ENCODE measurements around the gene ATP11A. TPM values are rescaled to one million over a fixed set of nuclear protein-coding genes. Genes with fewer than 3 reads are reported as not detected.
"Not testable (repeated sequence)": the region's sequence is repeated elsewhere in the genome, so short reads cannot be mapped to it uniquely, and the experiment has no call there.

Gene ATP11A
- total and polyA plus RNA-seq, 8 donors: 9.3 to 51.0 (median 30.5) TPM

- ATAC-seq (no peak), FAIRE-seq (no peak), DNase-seq (no peak)
- H3K36me3 ChIP-seq: peaks cover 0 to 30% (median 12%) of the 10 kb centered on the region in 3 donors
- intact Hi-C loops (cut with DNase I): no loop called here
- WGBS, 2 donors: 86 to 90% methylated on average over 22 of the region's 22 CpGs
- H3K4me3 ChIP-seq: no peak overlapping the region
- no peaks in the 10 kb centered on the region for H3K9me3 ChIP-seq
- H3K27ac ChIP-seq: no peak overlapping the region
- TF ChIP-seq, protein P1, sequence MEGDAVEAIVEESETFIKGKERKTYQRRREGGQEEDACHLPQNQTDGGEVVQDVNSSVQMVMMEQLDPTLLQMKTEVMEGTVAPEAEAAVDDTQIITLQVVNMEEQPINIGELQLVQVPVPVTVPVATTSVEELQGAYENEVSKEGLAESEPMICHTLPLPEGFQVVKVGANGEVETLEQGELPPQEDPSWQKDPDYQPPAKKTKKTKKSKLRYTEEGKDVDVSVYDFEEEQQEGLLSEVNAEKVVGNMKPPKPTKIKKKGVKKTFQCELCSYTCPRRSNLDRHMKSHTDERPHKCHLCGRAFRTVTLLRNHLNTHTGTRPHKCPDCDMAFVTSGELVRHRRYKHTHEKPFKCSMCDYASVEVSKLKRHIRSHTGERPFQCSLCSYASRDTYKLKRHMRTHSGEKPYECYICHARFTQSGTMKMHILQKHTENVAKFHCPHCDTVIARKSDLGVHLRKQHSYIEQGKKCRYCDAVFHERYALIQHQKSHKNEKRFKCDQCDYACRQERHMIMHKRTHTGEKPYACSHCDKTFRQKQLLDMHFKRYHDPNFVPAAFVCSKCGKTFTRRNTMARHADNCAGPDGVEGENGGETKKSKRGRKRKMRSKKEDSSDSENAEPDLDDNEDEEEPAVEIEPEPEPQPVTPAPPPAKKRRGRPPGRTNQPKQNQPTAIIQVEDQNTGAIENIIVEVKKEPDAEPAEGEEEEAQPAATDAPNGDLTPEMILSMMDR (IDR thresholded peaks at IDR 0.05): no peak
- H3K27me3 ChIP-seq: no peaks in the 10 kb centered on the region
- no peaks in the 10 kb centered on the region for H3K4me1 ChIP-seq
These were observed 169.4 kb downstream of the ATP11A start for GRCh38 chr13:112859128-112859816.

- no peak overlapping the region for H3K4me3 ChIP-seq
- ATAC-seq (no peak), DNase-seq (no peak), FAIRE-seq (no peak)
- H3K9me3 ChIP-seq: no peaks in the 10 kb centered on the region
- no peak overlapping the region for H3K27ac ChIP-seq
- TF ChIP-seq, protein P1 (IDR thresholded peaks at IDR 0.05): no peak
- intact Hi-C loops (cut with DNase I): no loop called here
- H3K4me1 ChIP-seq: no peaks in the 10 kb centered on the region
- peaks cover 0 to 27% (median 12%) of the 10 kb centered on the region in 3 donors for H3K36me3 ChIP-seq
- H3K27me3 ChIP-seq: no peaks in the 10 kb centered on the region
- 83 to 90% methylated on average over 7 of the region's 7 CpGs for WGBS, 2 donors
These were observed 170.0 kb downstream of the ATP11A start for GRCh38 chr13:112859817-112860190.

DNA sequence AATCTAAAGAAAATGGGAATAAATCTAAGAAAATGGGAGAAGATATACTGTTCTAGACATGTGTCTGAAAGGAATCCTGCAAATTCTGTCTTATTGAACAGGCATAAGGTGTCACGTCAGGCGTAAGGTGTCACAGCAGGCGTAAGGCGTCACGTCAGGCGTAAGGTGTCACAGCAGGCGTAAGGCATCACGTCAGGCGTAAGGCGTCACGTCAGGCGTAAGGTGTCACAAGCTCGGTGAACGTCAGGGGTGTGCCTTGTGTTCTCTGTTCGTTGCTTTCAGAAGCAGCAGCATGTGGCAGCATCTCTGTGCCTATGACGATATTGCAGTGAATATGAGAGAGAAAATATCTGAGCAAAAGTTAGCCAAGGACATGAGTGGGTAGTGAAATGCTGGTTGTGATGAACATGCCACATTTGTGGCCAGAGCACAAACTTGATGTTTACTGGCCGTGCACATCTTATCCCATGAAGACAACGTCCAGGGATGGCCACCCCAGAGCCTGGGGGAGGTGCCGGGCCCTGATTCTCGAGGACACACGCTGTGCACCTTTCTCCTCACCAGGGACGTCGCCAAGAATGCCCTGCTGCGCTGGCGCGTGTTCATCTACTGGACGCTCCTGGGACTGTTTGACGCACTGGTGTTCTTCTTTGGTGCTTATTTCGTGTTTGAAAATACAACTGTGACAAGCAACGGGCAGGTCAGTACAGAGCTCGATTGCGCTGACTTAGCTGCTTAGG lies 172.2 kb downstream of the ATP11A start:
- no peak overlapping the region for H3K27ac ChIP-seq
- no peak overlapping the region for H3K4me3 ChIP-seq
- H3K4me1 ChIP-seq: no peaks in the 10 kb centered on the region
- intact Hi-C loops (cut with DNase I): no loop called here
- DNase-seq (no peak), FAIRE-seq (no peak), ATAC-seq (no peak)
- 87 to 90% methylated on average over 32 of the region's 32 CpGs for WGBS, 2 donors
- H3K27me3 ChIP-seq: no peaks in the 10 kb centered on the region
- TF ChIP-seq, protein P1 (IDR thresholded peaks at IDR 0.05): no peak
- peaks cover 0 to 17% (median under 1%) of the 10 kb centered on the region in 3 donors for H3K36me3 ChIP-seq
- no peaks in the 10 kb centered on the region for H3K9me3 ChIP-seq

DNA sequence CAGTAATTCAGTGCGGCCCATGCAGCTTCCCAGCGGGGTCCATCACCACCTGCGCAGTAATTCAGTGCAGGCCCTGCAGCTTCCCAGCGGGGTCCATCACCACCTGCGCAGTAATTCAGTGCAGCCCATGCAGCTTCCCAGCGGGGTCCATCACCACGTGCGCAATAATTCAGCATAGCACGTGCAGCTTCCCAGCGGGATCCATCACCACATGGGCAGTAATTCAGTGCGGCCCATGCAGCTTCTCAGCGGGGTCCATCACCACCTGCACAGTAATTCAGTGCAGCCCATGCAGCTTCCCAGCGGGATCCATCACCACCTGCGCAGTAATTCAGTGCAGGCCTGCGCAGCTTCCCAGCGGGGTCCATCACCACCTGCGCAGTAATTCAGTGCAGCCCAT lies 173.5 kb downstream of the ATP11A start:
- ATAC-seq; FAIRE-seq; H3K4me1 ChIP-seq; H3K27ac ChIP-seq; H3K27me3 ChIP-seq; H3K36me3 ChIP-seq; H3K9me3 ChIP-seq; H3K4me3 ChIP-seq; DNase-seq; intact Hi-C loops (cut with DNase I): not testable (repeated sequence)
- WGBS, 2 donors: 96 to 98% methylated on average over 14 to 17 of the region's 17 CpGs

DNA sequence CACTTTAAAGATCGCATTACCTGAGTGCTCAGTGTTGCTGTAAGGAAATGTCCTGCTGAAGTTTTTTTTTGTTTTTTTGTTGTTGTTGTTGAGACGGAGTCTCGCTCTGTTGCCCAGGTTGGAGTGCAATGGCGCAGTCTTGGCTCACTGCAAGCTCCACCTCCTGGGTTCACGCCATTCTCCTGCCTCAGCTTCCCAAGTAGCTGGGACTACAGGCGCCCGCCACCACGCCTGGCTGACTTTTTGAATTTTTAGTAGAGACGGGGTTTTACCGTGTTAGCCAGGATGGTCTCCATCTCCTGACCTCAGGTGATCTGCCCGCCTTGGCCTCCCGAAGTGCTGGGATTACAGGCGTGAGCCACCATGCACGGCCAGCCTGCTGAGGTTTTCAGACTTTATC lies 175.6 kb downstream of the ATP11A start:
- H3K4me3 ChIP-seq; DNase-seq; H3K27me3 ChIP-seq; H3K27ac ChIP-seq; H3K36me3 ChIP-seq; FAIRE-seq; H3K9me3 ChIP-seq; intact Hi-C loops (cut with DNase I); H3K4me1 ChIP-seq; ATAC-seq: not testable (repeated sequence)
- 83 to 92% methylated on average over 14 of the region's 14 CpGs for WGBS, 2 donors

DNA sequence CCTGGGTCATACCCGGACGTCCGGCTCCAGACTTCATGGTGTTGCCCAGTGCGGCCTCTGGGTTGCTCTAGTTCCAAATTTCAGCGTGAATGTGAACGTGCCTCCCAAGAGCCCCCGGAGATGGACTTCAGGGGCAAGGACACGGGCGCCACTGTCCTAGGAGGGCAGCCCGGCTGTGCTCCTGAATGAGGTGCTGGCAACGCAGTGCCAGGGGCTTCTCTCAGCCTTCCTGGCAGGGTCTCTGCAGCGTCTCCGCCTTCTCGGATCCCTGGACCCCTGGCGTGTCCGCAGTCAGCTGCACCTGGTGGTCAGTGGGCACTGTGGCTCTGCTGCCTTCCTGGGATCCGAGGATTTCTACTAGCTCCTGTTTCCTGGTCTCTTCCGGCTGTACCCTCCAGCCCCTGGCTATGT lies 177.5 kb downstream of the ATP11A start:
- FAIRE-seq (no peak), ATAC-seq (no peak), DNase-seq (no peak)
- Histone ChIP-seq H3K4me1 (no peaks in the 10 kb centered on the region), H3K27me3 (no peaks in the 10 kb centered on the region), H3K27ac (no peak overlapping the region), H3K36me3 (peaks cover 0 to 6% (median 0%) of the 10 kb centered on the region in 3 donors), H3K9me3 (no peaks in the 10 kb centered on the region), H3K4me3 (no peak overlapping the region)
- WGBS, 2 donors: 89 to 92% methylated on average over 18 of the region's 18 CpGs
- TF ChIP-seq, protein P1 (IDR thresholded peaks at IDR 0.05): no peak
- intact Hi-C loops (cut with DNase I): no loop called here

Measured in pancreas (tissue), 10 donors.